OCI-M2 (cell line): ENCODE data around the gene KRTAP12-2.

ENCODE experiments used
- DNase-seq: peaks from one replicate; lab custom pipeline; 2025; ENCODE audit not compliant: unreplicated experiment; lab: John Stamatoyannopoulos, UW

Gene KRTAP12-2, protein sequence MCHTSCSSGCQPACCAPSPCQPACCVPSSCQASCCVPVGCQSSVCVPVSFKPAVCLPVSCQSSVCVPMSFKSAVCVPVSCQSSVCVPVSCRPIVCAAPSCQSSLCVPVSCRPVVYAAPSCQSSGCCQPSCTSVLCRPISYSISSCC

DNA sequence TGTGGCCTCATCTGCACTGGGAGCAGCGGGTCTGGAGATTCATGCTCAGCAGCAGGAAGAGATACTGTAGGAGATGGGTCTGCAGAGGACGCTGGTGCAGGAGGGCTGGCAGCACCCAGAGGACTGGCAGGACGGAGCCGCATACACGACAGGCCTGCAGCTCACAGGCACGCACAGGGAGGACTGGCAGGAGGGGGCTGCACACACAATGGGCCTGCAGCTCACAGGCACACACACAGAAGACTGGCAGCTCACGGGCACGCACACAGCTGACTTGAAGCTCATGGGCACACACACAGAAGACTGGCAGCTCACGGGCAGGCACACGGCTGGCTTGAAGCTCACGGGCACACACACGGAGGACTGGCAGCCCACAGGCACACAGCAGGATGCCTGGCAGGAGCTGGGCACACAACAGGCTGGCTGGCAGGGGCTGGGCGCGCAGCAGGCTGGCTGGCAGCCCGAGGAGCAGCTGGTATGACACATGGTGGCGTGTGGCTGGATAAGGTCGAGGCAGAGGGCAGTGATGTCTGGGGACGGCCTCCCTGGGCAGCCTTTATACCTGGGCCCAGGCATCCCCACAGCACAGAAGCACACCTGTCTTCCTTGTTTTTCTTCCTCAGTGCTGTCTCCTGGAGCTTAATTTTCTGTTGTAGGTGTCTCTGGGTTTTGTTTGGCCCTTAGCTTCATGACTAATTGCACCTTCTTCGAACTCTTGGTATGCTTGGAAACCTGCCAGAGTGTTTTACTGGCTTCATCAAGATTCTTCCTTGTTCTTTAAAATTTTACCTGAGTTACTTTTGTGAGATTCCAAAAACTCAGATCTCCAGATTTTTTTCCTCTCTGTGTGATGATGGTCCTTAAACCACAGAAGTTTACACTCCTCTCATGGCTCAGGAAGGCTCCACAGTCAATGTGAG lies at the start of gene KRTAP12-2:
TSS of gene KRTAP12-2 (minus strand) at position 527 of the 920 bp plus-strand sequence. CDS start at position 486, 41 bp downstream.
- no peak for DNase-seq

DNA sequence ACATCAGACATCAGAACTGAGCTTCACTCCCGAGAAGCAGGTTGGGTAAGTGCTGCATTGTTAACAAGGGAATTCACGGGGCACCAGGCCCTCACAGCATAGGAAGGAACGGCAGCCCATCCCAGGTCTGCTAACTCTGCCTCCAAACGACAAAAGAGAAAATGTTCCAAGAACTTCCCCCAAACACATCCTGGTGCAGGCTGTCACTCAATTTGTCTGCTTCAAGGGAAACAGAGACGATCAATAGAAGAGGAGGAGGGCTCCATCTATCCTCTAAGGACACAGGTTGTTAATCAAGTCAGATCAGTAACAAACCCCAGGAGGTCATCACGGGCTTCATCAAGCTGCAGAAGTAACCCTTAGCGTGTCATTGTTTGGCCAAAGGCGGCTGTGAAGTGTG lies 48.2 kb upstream of the KRTAP12-2 start:
- DNase-seq, result no peak

DNA sequence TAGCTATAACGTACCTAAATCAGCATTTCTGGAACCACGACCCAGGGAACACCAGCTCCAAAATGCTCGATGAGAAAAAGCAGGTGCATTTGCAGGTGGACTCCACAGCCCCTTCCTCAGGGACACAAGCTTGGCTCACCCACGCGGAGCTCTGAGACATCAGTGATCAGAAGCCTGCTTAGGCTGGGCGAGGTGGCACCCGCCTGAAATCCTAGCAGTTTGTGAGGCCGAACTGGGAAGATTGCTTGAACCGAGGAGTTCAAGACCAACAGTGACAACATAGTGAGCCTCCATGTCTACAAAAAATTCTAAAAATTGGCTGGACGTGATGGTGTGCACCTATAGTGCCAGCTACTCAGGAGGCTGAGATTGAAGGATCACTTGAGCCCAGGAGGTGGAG lies 47.1 kb upstream of the KRTAP12-2 start:
- DNase-seq, result no peak

DNA sequence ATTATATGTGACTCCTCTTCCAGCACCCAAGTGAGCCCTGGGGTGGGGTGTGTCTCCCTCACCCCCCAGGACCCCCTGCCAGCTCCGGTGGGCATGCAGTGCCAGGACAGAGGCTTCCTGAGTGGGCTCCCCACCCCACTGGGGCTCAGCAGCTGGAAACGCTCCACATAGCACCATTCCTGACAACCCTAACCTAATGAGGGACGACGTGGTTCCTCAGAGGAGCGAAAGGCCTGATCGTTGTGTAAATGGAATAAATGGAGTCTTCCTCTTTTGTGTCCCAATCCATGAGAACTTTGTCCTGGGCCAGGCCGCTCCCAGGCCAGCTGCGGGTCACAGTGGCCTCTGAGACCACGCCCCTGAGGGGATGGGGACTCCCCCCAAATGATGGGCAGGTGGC lies 46.4 kb upstream of the KRTAP12-2 start:
- DNase-seq, result no peak

DNA sequence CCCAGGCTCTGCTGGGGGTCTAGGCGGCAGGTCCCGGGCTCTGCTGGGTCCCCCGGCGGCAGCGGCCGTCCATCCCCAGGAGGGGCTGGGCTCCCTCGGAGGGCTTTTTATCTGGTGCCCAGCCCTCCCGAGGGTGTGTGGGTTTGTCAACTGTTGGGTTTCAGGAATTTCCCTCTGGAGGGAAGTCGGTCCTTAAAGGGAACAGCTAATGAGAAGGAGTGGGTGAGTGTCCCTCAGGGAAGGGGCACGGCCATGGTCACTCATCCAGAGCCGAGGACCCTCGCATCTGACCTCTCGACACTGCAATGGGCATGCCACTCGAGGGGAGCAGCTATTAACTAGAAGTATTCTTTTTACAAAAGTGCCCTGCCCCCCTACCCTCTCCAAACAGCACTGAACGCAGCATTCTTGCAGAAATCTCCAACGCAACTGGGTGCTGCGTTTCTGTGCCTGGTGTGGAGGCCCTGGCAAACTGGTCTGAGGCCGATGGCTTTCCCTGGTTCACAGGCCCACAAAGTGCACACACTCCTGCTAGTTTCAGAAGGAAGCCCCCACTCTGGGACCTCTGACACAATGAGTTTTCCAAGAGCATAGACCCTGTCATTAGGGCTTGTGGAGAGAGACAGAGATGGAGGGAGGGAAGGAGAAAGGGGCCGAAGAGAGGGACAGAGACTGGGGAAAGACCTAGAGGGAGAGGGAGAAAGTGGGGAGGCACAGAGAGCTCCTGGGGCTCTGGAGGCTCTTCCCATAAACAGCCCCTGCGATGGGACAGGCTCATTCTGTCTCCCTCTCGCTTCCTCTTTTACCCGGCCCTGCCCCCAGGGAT lies 45.7 kb upstream of the KRTAP12-2 start:
- DNase-seq, result no peak

DNA sequence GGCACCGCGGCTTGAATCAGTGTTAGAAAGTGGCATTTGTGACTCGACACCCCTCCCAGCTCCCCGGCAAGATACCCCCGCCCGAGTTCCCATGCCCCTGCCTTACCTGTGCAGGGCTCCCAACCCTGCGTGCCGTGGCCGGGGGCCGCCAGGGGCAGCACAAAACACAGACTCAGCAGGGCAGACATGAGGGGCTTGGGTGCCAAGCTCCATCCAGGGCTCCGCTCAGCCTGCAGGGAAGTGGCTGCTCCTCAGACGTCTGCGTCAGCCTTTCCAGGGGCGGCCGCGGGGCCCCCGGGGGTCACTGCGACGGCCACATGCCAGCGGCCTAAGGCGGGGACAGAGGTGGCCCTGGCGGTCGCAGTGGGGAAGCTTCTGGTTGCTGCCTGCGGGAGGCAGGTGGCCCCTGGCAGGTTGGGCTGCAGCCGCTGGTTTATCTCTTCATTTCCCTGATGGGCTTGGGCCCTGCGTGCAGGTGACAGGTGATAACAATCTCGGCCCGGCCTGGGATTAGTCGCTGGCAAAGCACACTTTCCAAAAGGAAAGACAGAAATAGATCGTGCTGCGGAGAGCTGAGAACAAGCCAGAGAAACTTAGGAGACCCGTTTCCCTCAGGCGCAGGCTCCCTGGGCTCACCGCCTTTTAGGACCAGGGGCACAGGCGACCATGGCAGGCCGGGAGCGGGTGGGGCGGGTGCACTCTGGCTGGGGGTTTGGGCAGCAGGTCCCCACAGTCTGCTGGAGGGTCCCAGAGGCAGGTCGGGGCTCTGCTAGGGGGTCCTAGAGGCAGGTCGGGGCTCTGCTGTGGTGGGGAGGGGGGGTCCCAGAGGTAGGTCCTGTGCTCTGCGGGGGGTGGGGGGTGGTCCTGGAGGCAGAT lies 44.8 kb upstream of the KRTAP12-2 start, which contains the start of gene TSPEAR:
TSS of gene TSPEAR (minus strand) at position 246 of the 876 bp plus-strand sequence. CDS start at position 188, 58 bp downstream.
- no peak for DNase-seq

DNA sequence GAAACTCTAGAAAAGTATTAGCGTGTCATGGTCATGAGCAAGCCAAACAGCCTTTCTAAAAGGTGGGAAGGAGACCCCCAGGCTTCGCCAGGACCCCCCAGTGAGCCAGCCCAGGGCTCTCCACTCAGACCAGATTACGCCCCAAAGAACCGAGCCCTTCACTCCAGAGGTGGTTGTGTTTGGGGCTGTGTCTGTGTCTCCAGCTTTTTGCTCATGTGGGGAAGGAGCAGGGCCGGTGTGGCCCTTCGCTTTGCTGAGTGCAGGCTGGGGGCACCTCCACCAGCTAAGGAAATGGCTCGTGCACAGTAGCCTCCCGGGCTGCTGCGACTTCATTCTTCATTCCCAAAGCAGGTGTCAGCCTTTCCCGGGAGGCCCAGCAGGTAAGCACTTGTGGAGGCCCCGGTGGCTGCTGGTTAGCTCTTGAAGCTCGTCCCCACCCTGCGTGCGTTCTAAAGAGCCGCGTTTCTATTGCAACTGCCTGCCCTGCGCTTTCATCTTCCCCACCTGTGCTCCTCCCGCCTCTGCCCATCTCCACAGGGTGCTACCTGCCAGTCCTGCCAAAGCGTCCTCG lies 44.1 kb upstream of the KRTAP12-2 start:
- DNase-seq, result no peak

DNA sequence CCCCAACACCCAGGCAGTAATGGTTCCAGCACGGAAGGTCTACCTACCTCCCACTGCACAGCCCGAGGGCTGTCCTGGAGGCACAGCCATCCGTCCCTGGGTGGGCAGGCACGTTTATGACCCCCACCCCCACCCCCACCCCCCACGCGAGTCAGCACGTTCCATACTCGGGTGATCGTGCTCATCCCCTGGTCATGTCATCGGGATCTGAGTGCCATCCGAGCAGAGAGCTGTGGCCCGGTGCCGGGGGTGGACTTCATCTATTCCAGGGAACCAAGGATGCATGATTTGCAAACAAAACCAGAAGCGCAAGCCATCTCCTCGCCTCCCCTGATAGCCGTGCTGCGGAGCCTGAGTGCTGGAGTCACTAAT lies 43.6 kb upstream of the KRTAP12-2 start:
- no peak for DNase-seq

DNA sequence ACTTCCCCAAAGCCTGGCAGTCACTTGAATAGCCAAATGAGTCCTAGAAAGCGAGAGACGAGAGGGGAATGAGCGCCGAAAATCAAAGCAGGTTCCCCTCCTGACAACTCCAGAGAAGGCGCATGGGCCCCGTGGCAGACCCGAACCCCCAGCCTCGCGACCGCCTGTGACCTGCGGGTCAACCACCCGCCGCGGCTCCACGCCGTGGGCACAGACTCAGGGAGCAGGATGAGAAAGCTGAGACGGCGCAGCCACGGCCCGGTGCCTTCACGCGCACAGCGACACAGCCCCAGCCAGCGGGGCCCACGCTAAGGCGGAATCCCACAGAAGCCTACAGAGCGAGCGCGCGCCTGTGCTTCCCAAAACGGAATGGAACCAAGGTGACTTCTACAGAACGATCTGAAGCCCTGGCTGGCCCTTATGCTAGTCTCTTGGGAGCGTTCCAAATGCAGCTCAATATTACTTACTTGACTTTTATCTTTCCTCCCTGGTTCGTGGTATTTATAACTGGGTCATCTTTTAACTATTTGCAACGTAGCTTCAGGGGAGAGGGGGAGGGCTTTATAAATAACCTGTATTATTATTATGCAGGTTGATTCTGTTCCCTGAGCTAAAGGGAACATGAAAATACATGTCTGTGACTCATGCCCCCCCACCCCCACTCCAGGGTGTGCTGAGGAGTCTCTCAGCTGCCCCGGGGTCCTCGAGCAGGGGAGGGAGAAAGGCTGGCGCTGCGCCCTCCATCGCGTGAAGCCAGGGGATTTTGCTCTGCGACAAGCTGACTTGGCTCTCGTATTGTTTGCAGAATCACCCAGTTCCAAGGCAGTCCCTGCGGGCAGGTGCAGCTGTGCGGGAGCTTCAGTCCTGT lies 42.9 kb upstream of the KRTAP12-2 start:
- DNase-seq, result no peak

DNA sequence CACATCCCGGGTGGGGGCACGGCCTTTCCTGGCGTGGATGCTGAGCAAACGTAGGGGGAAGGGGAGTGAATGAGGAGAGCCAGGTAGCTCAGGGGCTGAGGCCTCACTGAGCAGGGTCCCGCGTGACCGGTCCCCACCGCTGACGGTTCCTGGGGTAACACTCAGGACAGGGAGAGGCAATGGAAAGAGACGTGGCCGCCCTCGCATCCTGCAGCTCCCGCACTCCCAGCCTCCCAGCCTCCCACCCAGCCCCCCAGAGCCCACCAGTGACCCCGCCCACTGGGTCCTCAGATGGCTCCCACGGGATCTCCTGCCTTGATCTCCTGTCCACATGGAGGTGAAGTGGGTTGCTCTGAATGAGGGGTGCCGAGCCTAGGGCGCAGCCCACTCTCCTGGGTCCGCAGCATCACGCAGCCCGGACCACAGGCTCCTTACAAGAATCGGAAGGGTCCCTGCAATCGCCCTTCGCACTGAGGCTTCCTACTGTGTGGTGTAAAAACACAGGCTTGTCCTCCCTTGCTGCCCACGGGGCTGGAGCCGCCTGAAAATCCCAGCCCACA lies 42.2 kb upstream of the KRTAP12-2 start:
- no peak for DNase-seq

DNA sequence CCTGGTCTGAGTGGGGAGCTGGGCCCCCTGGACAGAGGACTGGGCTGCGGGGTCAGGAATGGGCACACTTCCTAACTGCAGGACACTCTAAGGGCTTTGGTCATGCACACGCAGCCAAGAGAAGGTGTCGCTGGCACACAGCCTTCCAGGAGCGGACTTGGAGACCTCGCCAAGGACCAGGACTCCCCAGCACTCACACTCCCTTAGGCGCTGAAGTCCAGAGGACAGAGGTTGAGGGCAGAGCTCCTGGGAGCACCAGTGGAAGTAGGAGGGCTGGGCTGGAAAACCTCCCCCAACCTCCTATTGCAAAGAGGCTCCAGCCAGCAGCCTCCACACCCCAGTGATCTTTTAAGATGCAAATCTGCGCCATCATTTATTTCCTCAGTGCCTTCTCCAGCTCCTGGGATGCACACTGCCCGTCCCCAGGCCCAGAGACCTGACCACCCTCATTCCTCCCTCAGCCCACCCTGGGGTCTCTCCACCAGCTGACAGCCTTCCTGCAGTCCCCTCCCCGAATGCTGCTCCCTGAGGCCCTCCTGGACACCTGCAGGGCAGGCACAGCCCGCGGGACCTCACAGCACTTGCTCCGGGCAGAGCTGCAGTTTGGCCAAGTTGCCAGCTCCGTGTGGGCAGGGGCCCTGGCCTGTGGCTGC lies 41.6 kb upstream of the KRTAP12-2 start:
- DNase-seq, result no peak

DNA sequence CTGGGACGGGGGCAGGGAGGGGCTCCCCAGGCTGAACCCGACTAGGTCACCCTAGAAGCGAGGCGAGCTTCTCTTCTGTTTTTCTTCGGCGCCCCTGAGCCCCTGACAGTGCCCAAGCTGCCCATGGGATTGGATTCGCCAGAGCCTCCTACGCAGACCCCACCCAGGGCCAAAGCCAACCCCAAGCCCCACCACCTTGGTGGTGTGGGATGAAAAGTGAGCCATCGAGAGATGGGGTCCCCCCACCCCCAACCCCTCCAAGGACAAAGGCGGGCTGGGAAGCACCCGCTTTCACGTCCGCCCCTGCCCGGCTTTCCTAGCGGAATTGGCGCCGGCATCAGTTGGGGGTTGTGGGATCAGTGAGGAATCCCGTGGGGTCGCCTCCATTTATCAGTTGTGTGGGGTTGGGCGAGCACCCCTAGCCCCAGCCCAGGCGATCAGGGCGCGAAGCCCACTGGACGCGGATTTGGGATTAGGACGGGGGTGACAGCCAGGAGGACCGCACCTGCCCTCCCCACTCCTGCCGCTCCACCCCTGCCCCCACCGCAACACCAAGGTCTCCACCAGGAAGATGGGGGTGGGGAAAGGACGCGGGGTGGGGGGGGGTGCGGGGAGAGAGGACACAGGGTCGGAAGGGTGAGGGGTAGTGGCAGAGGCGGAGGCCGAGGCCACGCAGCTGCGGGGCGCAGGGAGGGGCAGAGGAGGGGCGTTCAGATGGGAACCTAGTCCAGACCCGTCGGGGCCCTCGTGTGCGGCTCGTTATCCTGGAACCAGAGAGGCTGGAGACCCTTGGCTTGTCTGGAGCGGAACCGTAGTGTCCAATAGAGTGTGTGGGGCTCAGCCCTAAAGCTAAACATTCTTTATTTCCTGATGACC lies 40.2 kb upstream of the KRTAP12-2 start:
- no peak for DNase-seq

DNA sequence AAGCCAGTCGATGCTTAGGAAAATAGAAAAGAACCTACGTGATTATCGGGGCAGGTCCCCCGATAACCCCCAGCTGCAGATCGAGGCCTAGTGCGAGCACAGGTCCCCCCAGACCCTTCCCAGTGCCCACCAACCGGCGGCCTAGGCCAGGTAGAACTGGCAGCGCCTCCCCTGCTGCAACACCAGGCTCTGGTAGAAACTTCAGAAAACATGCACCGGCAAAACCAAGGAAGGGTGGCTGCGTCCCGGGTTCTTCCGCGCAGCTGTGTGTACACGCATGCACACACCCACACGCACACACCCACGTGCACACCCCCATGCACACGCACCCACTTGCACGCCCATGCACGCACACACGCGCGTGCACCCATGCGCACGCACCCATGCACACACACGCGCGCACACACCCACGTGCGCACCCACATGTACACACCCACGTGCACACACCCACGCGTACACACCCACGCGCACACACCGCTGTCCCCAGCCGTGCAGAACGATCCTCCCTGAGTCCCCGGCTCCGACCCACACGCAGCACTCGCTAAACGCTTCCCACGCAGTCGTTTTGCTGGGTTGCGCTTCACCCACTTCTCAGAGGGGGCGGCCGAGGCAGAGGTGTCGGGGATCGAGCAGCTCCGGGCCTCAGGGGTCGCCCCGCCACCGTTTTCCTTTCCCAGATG lies 39.4 kb upstream of the KRTAP12-2 start:
- DNase-seq, result no peak

DNA sequence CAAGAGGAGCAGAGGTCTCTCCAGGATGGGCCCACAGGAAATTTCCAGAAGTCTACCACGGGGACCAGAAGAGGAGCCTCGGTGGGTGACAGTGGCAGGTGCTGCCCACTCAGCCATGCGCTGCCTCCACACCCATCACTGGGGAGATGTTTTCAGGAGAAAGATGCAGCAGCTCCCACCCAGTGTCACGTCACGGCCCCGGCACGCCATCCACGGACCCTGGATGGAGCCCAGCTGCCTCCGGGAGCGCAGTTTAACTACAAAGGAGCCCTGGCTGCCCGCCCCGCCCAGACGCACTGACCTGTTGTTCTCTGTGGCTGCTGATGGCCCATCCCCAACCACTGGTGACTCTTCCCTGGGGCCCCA lies 37.9 kb upstream of the KRTAP12-2 start:
- DNase-seq, result no peak

DNA sequence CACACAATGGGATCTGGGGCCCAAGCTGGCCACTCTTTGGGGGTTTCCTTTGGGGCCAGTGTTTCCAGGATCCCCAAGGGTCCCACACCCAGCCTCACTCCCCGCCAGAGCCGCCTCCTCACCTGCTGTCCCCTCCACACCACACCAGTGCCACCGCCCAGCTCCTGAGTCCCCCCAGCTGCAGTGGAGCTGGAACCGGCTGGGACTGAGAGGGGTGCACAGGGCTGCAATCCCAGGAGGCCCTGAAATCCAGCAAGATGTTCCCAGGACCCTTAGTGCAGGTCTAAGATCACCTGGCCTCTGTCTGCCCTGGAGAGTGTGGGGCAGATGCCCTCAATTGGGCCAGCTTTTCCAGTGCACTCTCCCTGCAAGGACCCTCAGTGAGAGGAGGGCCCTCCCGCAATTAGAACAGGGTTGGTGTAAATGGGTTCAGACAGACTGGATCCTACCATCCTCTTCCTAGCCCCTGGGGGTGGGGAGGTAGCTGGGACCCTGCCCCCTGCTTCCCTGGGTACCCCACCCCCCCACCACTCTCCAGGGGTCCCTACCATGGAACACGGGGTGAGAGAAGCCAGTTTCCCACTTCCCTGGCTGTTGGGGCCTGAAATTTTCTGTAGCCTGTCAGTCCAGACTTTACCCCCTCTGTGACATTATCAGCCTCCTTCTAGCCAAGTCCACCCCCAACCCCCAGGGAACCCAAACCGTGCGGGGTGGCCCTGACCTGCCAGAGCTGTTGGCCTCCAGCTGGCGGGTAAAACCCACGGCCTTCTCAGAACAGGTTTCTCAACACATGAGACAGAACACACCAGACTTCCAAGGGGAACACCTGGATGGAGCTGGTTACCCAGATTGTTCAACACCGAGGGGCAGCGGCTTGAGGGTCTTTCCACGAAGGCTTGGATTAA lies 37.3 kb upstream of the KRTAP12-2 start:
- no peak for DNase-seq
